ENCODE results near the gene CCDC138.

DNA sequence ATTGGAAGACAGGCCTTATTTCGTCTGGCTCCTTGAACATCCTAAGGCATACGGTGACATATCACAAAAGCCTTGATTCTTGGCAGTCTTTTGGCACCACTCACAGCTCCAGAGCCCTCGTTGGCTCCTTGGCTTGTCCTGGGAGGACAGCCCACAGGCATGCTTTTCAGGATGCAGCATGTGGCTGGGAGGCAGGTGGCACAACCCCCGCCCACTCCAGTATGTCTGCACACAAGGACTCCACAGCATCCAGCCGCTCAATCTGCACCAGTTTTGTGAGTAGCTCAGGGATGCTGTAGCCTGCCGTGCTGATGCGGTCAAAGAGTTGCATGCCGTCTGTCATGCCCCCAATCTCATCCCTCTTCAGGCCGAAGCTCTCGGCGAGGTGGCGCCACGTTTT, 110.2 kb downstream of the CCDC138 start:
- no peak for TF ChIP-seq POLR2A (IDR thresholded peaks at IDR 0.05)
- TF ChIP-seq, protein P1, sequence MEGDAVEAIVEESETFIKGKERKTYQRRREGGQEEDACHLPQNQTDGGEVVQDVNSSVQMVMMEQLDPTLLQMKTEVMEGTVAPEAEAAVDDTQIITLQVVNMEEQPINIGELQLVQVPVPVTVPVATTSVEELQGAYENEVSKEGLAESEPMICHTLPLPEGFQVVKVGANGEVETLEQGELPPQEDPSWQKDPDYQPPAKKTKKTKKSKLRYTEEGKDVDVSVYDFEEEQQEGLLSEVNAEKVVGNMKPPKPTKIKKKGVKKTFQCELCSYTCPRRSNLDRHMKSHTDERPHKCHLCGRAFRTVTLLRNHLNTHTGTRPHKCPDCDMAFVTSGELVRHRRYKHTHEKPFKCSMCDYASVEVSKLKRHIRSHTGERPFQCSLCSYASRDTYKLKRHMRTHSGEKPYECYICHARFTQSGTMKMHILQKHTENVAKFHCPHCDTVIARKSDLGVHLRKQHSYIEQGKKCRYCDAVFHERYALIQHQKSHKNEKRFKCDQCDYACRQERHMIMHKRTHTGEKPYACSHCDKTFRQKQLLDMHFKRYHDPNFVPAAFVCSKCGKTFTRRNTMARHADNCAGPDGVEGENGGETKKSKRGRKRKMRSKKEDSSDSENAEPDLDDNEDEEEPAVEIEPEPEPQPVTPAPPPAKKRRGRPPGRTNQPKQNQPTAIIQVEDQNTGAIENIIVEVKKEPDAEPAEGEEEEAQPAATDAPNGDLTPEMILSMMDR (IDR thresholded peaks at IDR 0.05) = no peak

Data from gastroesophageal sphincter (tissue), 3 donors.